AG08395 (cell line): Measurements from ENCODE around the gene C1orf232.

ENCODE experiments used
- DNase-seq: peaks from one replicate; pipeline ENCODE4 v3.0.0; 2012; ENCODE audit warnings: mixed read lengths, low spot score

The C1orf232 gene

DNA sequence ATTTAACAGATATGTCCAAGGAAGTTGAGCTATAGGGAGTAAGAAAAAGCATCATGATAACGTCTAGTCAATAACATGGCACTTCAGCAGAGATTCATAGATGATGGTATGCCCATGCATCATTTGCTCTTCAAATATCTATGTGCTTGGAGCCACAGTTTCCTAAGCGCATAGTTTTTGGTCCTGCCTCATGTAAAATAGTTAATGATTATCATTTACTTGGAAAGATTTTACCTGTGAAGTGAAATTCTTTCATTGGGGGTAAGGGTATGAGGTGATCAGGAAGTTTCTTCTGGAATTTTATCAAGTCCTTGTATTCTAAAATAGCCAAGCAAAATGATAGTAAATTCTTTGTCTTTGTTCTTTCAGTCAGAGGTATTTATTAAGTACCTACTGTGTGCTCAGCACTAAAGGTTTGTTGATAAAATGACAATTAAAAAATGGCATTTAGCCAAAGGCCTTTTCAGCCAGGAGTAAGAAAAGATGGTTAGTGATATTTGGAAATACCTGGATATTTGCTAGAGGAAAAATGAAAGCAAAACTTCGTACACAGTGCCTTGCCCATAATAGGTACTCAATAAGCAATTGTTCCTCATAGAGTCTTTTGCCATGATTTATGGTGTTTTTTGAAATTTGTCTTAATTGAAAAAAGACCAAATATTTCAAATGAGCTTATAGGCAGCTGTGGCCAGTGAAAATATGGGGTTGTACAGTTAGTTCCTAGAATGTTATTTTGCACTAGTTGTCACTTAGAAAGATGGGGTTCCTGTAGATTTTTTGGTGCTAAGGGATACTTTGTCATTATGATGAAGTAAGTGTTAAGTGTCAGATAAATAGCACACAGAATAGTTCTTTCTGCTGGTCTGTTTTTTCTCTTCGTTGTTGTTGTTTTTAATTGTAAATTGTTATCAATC is 44.1 kb downstream of the C1orf232 start:
- no peak for DNase-seq

DNA sequence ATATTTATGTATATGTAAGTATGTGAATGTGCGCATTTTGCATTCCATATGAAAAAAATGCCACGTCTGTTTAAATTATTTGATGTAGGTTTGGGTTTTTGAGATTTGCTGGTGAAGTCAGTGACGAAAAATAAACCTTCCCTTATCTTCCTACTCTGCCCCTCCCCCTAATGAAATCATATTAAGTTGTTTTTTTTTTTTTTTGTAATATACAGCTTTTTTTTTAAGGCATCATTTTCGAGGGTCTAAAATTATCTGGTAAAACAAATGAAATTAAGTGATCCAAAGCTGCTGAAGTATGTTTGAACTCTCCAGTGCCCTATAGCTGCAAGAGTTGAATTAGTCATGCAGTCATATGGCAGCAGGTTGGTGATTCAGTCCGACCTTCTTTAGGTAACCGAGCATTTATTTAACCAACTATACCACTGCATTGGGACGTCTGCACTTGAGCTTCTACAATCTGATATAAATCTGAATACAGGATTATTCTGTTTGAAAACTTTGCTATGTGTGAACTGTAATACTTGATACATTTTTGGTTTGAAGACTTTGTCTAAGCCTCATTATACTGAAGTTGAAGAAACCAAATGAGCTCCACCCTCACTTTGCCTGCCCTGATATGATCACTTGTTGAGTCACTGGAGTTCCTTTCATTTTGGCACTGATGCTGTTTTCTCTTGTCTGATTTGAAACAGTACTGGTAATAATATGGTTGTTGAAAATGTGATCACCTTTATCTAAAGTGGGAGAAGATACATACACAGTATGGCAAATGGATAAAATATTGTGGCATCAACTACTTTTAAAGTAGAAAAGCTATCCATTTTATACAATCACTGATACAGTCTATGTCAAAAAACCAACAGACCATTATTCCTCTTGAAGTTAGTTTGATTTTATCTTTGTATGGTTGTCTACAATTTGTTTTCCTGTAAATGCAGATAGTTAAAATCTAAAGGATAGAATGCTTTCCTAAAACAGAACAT is 45.5 kb downstream of the C1orf232 start:
- DNase-seq: peak; percentile 52

GRCh38 chr1:26121854-26122773 is 46.6 kb downstream of the C1orf232 start:
- no peak for DNase-seq

DNA sequence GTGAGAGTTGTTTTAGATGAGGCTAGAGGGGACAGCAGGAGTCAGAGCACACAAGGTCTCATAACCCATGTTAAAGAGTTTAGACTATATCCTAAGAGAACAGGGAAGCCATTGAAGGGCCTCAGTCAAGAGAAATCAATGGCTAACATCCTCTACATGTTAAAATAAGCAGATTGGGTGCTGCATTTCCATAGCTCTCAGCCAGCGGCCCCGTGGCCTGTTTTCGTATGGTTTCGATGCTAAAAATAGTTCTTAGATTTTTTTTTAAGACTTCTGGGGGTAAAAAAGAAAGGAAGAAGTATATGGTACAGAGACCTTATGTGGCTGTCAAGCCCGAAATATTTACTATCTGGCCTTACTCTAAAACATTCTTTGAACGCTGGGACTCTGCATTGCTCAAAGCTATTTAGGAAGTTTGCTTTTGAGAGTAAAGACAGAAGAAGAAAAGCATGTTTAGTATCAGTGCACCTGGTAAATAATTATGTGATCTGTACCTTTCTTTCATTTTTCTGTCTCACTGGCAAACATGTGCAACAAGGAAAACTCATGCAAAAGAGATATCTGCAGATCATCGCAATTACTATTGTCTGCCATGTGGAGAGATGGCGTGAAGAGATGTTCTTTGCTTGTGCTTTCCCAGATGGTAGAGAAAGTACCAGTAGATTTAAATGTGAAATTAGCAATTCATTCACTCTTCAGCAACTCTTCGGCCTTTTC is 48.7 kb downstream of the C1orf232 start:
- no peak for DNase-seq

DNA sequence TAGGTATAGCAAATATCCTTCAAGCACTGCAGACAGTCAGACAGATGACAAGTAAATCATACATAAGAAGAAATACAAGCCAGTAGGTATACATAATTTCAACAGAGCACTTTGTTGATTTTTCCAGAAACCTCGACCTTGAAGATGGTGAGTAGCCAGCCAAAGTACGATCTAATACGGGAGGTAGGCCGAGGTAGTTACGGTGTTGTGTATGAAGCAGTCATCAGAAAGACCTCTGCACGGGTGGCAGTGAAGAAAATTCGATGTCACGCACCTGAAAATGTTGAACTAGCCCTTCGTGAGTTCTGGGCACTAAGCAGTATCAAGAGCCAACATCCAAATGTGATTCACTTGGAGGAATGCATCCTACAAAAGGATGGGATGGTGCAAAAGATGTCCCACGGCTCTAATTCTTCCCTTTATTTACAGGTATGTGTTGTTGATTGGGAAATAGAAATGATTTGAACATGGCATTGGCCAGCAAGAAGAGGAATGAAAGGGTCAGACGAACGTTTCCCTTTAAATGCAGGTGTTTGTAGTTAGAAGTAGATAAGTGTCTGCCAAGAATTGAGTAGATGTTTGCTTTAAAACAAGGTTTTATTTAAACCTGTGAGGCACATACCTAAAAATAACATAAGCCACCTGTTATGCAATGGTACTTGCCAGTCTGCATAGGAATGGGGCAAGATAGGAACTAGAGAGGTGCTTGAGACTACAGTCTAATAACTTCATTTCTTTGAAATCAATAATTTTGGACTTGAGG is 54.4 kb downstream of the C1orf232 start:
- DNase-seq: no peak
